Mononuclear cell (primary cell): Measurements from ENCODE around the gene FAM53B. TPM values are rescaled to one million over a fixed set of nuclear protein-coding genes. Genes with fewer than 3 reads are reported as not detected.

Experiments
- H3K27me3 ChIP-seq: 2 replicates; pipeline ENCODE4 v1.6.0; 2011; ENCODE audit warnings: low read length, control low read depth; ENCODE audit not compliant: insufficient read depth
- H3K4me1 ChIP-seq: 2 replicates; pipeline ENCODE4 v1.5.1; 2011; ENCODE audit warnings: mild to moderate bottlenecking, low read length, control low read depth; ENCODE audit not compliant: insufficient read depth
- H3K4me3 ChIP-seq: 2 replicates; pipeline ENCODE4 v1.5.1; 2011; ENCODE audit warnings: mild to moderate bottlenecking, low read length, moderate library complexity
- H3K9me3 ChIP-seq: 2 replicates; pipeline ENCODE4 v1.5.1; 2011; ENCODE audit warnings: low read depth, mild to moderate bottlenecking, control low read depth, low read length
- total RNA-seq: library from RNA; depleted of rRNA; stranded (reverse); fragments of >200 nt; gene quantifications from one replicate; pipeline ENCODE4 v1.2.3, GENCODE V29; 2012

Gene FAM53B
- total RNA-seq, 1 donor, result 88.5 TPM

DNA sequence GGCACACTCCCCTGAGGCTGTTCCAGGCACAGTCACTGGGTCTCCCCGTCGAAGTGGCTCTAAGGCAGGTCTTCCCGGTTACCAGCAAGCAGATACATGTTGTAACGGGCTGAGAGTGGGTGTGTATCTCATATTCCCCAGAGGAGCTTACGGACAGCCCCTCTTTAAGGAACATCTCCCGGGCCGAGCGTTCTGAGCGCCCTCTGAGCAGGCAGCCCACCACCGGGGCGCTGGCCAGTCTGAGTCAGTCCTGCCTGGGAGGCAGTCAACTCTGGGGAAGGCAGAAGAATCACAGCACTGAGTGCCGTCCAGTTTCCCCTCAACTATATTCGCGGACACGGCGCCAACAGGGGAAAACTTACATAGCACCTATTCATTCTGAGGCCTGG is 165.2 kb downstream of the FAM53B start:
- Histone ChIP-seq H3K27me3 (no peaks in the 10 kb centered on the region), H3K9me3 (no peaks in the 10 kb centered on the region), H3K4me3 (no peak overlapping the region), H3K4me1 (no peaks in the 10 kb centered on the region)

DNA sequence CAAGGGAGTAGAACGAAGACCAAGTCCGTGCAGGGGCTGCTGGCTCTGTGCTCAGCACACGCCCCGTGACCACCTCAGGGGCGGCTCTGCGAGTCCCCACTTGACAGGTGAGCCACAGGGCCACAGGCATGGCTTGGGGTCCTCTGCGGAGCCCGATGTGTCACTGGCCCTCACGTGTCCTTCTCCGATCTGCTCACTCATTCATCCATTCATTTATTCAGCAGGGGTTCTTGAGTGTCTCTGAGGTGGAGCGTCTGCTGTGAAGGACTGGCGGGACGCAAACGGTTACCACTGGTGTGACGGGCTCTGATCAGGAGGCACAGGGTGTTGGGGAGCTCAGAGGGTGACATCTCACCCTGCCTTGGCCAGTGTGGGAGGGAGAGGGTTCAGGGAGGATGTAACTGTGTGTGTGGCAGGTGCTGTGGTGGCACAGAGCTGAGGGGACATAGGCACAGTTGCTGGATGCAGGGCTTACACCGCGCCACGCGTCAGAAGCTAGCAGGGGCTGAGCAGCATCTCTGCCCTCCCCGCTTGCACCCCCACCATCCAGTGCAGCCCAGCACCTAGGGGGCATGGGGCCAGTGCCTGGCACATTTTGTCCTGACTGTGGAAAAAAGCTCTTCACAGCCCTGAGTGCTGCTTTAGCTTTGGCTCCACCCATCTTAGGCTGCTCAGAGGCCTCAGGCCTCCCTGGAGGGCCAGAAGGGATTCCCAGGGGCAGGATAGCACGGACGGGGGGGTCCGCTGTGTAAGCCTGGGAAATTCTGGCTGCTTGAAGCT is 165.8 kb downstream of the FAM53B start:
- Histone ChIP-seq H3K9me3 (no peaks in the 10 kb centered on the region), H3K4me3 (no peak overlapping the region), H3K4me1 (no peaks in the 10 kb centered on the region), H3K27me3 (no peaks in the 10 kb centered on the region)

GRCh38 chr10:124577651-124578050 is 166.5 kb downstream of the FAM53B start:
- Histone ChIP-seq H3K4me1 (no peaks in the 10 kb centered on the region), H3K27me3 (no peaks in the 10 kb centered on the region), H3K4me3 (no peak overlapping the region), H3K9me3 (no peaks in the 10 kb centered on the region)

GRCh38 chr10:124576526-124577420 is 167.4 kb downstream of the FAM53B start:
- Histone ChIP-seq H3K27me3 (no peaks in the 10 kb centered on the region), H3K4me1 (no peaks in the 10 kb centered on the region), H3K4me3 (no peak overlapping the region), H3K9me3 (no peaks in the 10 kb centered on the region)

GRCh38 chr10:124575107-124576035 is 168.8 kb downstream of the FAM53B start:
- no peak overlapping the region for H3K4me3 ChIP-seq
- no peaks in the 10 kb centered on the region for H3K27me3 ChIP-seq
- no peaks in the 10 kb centered on the region for H3K9me3 ChIP-seq
- no peaks in the 10 kb centered on the region for H3K4me1 ChIP-seq

GRCh38 chr10:124574456-124575070 is 169.6 kb downstream of the FAM53B start:
- no peak overlapping the region for H3K4me3 ChIP-seq
- no peaks in the 10 kb centered on the region for H3K9me3 ChIP-seq
- H3K27me3 ChIP-seq, result no peaks in the 10 kb centered on the region
- peaks cover 4% of the 10 kb centered on the region for H3K4me1 ChIP-seq

DNA sequence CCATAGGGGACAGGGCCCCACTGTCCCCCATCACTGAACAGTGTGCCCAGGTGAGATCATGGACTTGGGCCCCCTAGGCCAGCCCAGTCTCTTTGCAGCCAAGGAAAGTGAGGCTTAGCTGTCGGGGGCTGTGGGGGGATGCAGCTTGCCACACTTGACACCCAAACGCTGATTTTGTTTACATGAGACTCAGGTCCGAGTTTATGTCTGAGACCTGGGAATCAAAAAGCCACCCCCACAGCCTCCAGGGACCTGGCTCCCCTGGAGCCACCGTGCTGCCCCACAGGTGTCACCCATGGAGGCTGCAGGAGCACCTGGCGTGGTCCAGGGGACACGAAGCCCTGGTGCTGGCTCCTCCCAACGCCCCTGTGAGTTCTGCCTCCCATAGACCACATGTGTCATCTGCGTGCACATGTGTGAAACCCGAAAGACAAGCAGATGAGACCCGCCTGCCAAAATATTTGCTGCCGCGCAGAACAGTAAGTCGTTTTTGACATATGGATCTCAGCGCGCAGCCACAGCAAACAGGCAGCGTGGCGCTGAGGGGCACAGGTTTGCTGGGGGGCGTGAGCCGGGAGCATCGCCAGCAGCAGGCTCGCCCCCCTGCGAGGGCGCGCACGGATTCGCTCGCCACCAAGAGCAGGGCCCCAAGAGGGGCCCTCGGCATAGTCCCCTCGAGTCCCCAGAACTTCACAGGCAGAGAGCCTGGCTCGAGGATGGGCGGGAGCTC is 170.3 kb downstream of the FAM53B start:
- Histone ChIP-seq H3K9me3 (no peaks in the 10 kb centered on the region), H3K4me1 (peaks cover 4% of the 10 kb centered on the region), H3K4me3 (no peak overlapping the region), H3K27me3 (no peaks in the 10 kb centered on the region)

DNA sequence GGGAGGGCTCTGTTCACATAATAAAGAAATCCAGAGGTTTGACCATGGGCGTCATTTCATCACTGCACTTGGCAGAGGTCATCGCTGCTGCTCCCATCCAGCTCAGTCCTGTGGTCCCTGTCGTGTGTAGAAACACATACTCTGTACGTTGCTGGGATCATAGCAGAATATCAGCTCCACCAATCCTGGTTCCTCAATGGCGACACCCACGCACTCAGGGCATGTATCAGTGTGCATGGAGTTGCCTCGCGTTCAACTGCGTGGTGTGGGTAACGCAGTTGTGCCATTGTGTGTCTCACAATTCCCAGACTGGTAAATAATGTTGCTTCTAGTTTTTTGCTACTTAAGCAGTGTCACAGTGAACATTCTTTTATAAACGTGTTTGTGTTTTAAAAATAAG is 171.4 kb downstream of the FAM53B start:
- Histone ChIP-seq H3K4me1 (peaks cover 4% of the 10 kb centered on the region), H3K27me3 (no peaks in the 10 kb centered on the region), H3K9me3 (no peaks in the 10 kb centered on the region), H3K4me3 (no peak overlapping the region)

GRCh38 chr10:124570646-124571045 is 173.5 kb downstream of the FAM53B start:
- peaks cover 4% of the 10 kb centered on the region for H3K4me1 ChIP-seq
- H3K27me3 ChIP-seq, result no peaks in the 10 kb centered on the region
- no peaks in the 10 kb centered on the region for H3K9me3 ChIP-seq
- H3K4me3 ChIP-seq, result no peak overlapping the region

DNA sequence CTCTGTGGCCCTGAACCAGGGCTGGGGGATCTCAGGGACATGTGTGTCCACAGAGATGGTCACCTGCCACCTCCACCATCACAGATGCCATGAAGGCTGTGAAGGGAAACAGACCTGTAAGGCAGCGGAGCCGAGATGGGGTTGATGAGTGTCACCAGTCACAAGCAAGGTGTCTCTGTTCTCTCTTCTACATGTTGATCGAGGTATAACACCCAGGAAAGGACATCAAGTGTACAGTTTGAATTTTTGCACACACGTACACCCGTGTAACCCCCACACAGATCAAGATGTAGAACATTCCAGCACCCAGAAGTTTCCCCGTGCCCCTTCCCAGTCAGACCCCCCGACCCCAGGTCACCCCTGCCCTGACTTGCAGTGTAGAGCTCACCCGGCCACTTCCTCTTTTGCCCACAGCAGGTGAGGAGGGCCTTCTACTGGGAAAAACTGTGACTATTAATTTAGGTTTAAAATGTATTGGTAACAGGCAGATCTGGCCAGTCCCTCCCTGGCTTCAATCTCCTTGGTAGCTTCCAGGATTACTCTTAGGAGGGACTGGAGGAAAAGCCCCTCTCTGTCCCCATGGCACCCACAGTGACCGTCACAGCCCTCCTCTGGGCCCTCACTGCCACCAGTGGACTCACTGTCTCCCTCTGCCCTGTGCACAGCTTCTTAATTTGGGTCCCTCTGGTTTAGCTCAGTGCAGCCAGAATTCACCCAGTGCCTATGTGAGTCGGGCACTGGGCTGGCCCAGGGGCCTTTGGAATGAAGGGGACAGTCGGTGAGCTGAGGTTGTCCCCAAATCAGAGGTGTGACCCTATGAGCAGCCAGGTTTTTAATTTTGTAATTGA is 174.3 kb downstream of the FAM53B start:
- no peaks in the 10 kb centered on the region for H3K9me3 ChIP-seq
- peaks cover 4% of the 10 kb centered on the region for H3K4me1 ChIP-seq
- H3K4me3 ChIP-seq, result no peak overlapping the region
- H3K27me3 ChIP-seq, result no peaks in the 10 kb centered on the region
